GM18858 (cell line): ENCODE measurements around the gene IRF7.
A peak's percentile ranks its signal among the peaks of the same experiment; 100 is the strongest.
"Not testable (repeated sequence)": the region's sequence is repeated elsewhere in the genome, so short reads cannot be mapped to it uniquely, and the experiment has no call there.

ENCODE experiments used
- ATAC-seq: cut with Tn5 transposase; IDR thresholded peaks from one replicate; pipeline ENCODE4 v1.9.1; 2021; ENCODE audit not compliant: unreplicated experiment

Gene IRF7

GRCh38 chr11:615504-616319 lies at the start of gene IRF7:
Gene IRF7 (minus strand): TSS chr11:615950. CDS start chr11:615364, 586 bp downstream.
- ATAC-seq = peak; percentile 50

GRCh38 chr11:665062-665703 lies 49.4 kb upstream of the IRF7 start:
- no peak for ATAC-seq

GRCh38 chr11:662689-663274 lies 47.0 kb upstream of the IRF7 start:
- no peak for ATAC-seq

- ATAC-seq = no peak
Measured at GRCh38 chr11:660681-661444, 45.1 kb upstream of the IRF7 start.

GRCh38 chr11:660281-660680 lies 44.5 kb upstream of the IRF7 start:
- ATAC-seq = no peak

GRCh38 chr11:659532-660085 lies 43.9 kb upstream of the IRF7 start:
- no peak for ATAC-seq

- no peak for ATAC-seq
Measured at GRCh38 chr11:657691-658126, 42.0 kb upstream of the IRF7 start.

- ATAC-seq = no peak
Measured at GRCh38 chr11:656866-657265, 41.1 kb upstream of the IRF7 start.

GRCh38 chr11:656426-656825 lies 40.7 kb upstream of the IRF7 start:
- ATAC-seq = no peak

- no peak for ATAC-seq
Measured at GRCh38 chr11:655036-655726, 39.4 kb upstream of the IRF7 start.

- not testable (repeated sequence) for ATAC-seq
Measured at GRCh38 chr11:654444-654843, 38.7 kb upstream of the IRF7 start.

GRCh38 chr11:653837-654236 lies 38.1 kb upstream of the IRF7 start:
- no peak for ATAC-seq

GRCh38 chr11:653136-653535 lies 37.4 kb upstream of the IRF7 start:
- ATAC-seq = not testable (repeated sequence)

- ATAC-seq = no peak
Measured at GRCh38 chr11:650482-650881, 34.7 kb upstream of the IRF7 start.

- ATAC-seq = not testable (repeated sequence)
Measured at GRCh38 chr11:647672-648158, 32.0 kb upstream of the IRF7 start.

GRCh38 chr11:646214-646613 lies 30.5 kb upstream of the IRF7 start:
- ATAC-seq = no peak

GRCh38 chr11:645536-645935 lies 29.8 kb upstream of the IRF7 start:
- no peak for ATAC-seq

- no peak for ATAC-seq
Measured at GRCh38 chr11:643849-644738, 28.3 kb upstream of the IRF7 start.

- no peak for ATAC-seq
Measured at GRCh38 chr11:643366-643765, 27.6 kb upstream of the IRF7 start.
